HG03039 (cell line): ENCODE measurements around the gene FAM170B.

ENCODE experiments used
- ATAC-seq: cut with Tn5 transposase; IDR thresholded peaks from one replicate; pipeline ENCODE4 v1.9.1; 2021; ENCODE audit warnings: mild to moderate bottlenecking, moderate library complexity; ENCODE audit not compliant: unreplicated experiment

Gene FAM170B

GRCh38 chr10:49170632-49171325 is 37.0 kb upstream of the FAM170B start:
- no peak for ATAC-seq

- no peak for ATAC-seq
These were observed 36.0 kb upstream of the FAM170B start for GRCh38 chr10:49169776-49170175.

- no peak for ATAC-seq
These were observed 35.1 kb upstream of the FAM170B start for GRCh38 chr10:49168831-49169500.

GRCh38 chr10:49168171-49168540 is 34.3 kb upstream of the FAM170B start:
- ATAC-seq: no peak

GRCh38 chr10:49167425-49168170 is 33.8 kb upstream of the FAM170B start:
- no peak for ATAC-seq

GRCh38 chr10:49166484-49167400 is 32.9 kb upstream of the FAM170B start:
- ATAC-seq: no peak

GRCh38 chr10:49165821-49166483 is 32.1 kb upstream of the FAM170B start:
- ATAC-seq: no peak

GRCh38 chr10:49165259-49165658 is 31.4 kb upstream of the FAM170B start:
- no peak for ATAC-seq

GRCh38 chr10:49164559-49165188 is 30.9 kb upstream of the FAM170B start:
- ATAC-seq: peak; percentile 88

- ATAC-seq: no peak
These were observed 29.9 kb upstream of the FAM170B start for GRCh38 chr10:49163741-49164140.

- ATAC-seq: no peak
These were observed 29.0 kb upstream of the FAM170B start for GRCh38 chr10:49162761-49163310.

- ATAC-seq: no peak
These were observed 28.2 kb upstream of the FAM170B start for GRCh38 chr10:49162063-49162462.

- ATAC-seq: no peak
These were observed 27.7 kb upstream of the FAM170B start for GRCh38 chr10:49161411-49161997.

GRCh38 chr10:49160814-49161213 is 27.0 kb upstream of the FAM170B start:
- ATAC-seq: no peak

GRCh38 chr10:49160110-49160509 is 26.3 kb upstream of the FAM170B start:
- no peak for ATAC-seq

- ATAC-seq: no peak
These were observed 25.1 kb upstream of the FAM170B start for GRCh38 chr10:49158915-49159314.

GRCh38 chr10:49158404-49158803 is 24.6 kb upstream of the FAM170B start:
- no peak for ATAC-seq

- ATAC-seq: no peak
These were observed 23.4 kb upstream of the FAM170B start for GRCh38 chr10:49157229-49157628.

- ATAC-seq: no peak
These were observed 20.8 kb upstream of the FAM170B start for GRCh38 chr10:49154641-49155040.
